GM12864 (cell line): Measurements from ENCODE around the gene GRK1.

Experiments
- DNase-seq: peaks from one replicate; pipeline ENCODE4 v3.0.0-alpha.2; 2011; ENCODE audit warnings: low read depth
- H3K4me3 ChIP-seq: 2 replicates; pipeline ENCODE4 v1.5.1; 2011; ENCODE audit warnings: mild to moderate bottlenecking, low read depth, low read length, control low read depth
- CTCF ChIP-seq: IDR thresholded peaks from 2 replicates; pipeline ENCODE4 v1.5.1; 2011; ENCODE audit warnings: low read depth, mild to moderate bottlenecking, moderate library complexity, low read length, control low read depth, inconsistent platforms; ENCODE audit errors: missing control alignments

The GRK1 gene

GRCh38 chr13:113731192-113732175, 64.5 kb downstream of the GRK1 start:
- no peak overlapping the region for H3K4me3 ChIP-seq
- TF ChIP-seq CTCF, result no peak
- no peak for DNase-seq

- no peak for DNase-seq
- H3K4me3 ChIP-seq, result no peak overlapping the region
- no peak for TF ChIP-seq CTCF
These were observed 65.3 kb downstream of the GRK1 start for GRCh38 chr13:113732176-113732960.

- no peak overlapping the region for H3K4me3 ChIP-seq
- no peak for DNase-seq
- TF ChIP-seq CTCF, result no peak
These were observed 66.2 kb downstream of the GRK1 start for GRCh38 chr13:113732961-113733950.

- H3K4me3 ChIP-seq, result no peak overlapping the region
- no peak for TF ChIP-seq CTCF
- DNase-seq, result no peak
These were observed 67.2 kb downstream of the GRK1 start for GRCh38 chr13:113734099-113734825.

GRCh38 chr13:113734826-113735125, 67.8 kb downstream of the GRK1 start:
- DNase-seq, result no peak
- TF ChIP-seq CTCF, result no peak
- H3K4me3 ChIP-seq, result no peak overlapping the region

GRCh38 chr13:113735194-113735593, 68.2 kb downstream of the GRK1 start:
- DNase-seq, result no peak
- no peak overlapping the region for H3K4me3 ChIP-seq
- no peak for TF ChIP-seq CTCF
